OCI-LY7 (cell line): ENCODE results near the gene DDX28. TPM values are rescaled to one million over a fixed set of nuclear protein-coding genes. Genes with fewer than 3 reads are reported as not detected.
A peak's percentile ranks its signal among the peaks of the same experiment; 100 is the strongest.

Experiments used
- BruUV-seq: library from RNA; stranded (reverse); fragments of 400-500 nt; replicated peaks from 2 replicates; lab custom pipeline; 2021; lab: Mats Ljungman, UMichigan
- CTCF ChIA-PET: fragments of 300-600 bp; sonication (Branson Sonifier 250); formaldehyde crosslinking; loops from one replicate; lab custom pipeline; 2022; ENCODE audit warnings: antibody characterized with exemption; ENCODE audit not compliant: unreplicated experiment; lab: Charles Lee
- POLR2A ChIA-PET: fragments of 300-600 bp; sonication (Branson Sonifier 250); formaldehyde crosslinking; loops from one replicate; lab custom pipeline; 2022; ENCODE audit warnings: antibody characterized with exemption; lab: Charles Lee
- DNase-seq: peaks from one replicate; pipeline ENCODE4 v3.0.0-alpha.2; 2015; ENCODE audit warnings: low spot score
- H2AFZ ChIP-seq: fragments of 200-600 bp; sonication (generic), shearing (Covaris generic); 2 replicates; pipeline ENCODE4 v1.6.1; 2014; ENCODE audit warnings: mild to moderate bottlenecking, antibody characterized with exemption, low read length, moderate library complexity
- H3K27ac ChIP-seq: fragments of 200-600 bp; sonication (generic); 2 replicates; pipeline ENCODE4 v1.5.1; 2014; ENCODE audit warnings: mixed run types, low read depth, mild to moderate bottlenecking, moderate library complexity, low read length, inconsistent platforms; ENCODE audit not compliant: poor library complexity, severe bottlenecking
- H3K36me3 ChIP-seq: fragments of 200-600 bp; sonication (generic); 2 replicates; pipeline ENCODE4 v1.6.1; 2014; ENCODE audit warnings: mild to moderate bottlenecking, antibody characterized with exemption, low read length, moderate library complexity, mixed read lengths; ENCODE audit not compliant: insufficient read depth
- H3K4me1 ChIP-seq: fragments of 200-600 bp; sonication (generic); 2 replicates; pipeline ENCODE4 v1.5.1; 2014; ENCODE audit warnings: mild to moderate bottlenecking, low read length; ENCODE audit not compliant: insufficient read depth, poor library complexity, severe bottlenecking
- H3K4me2 ChIP-seq: fragments of 200-600 bp; sonication (generic); 2 replicates; pipeline ENCODE4 v1.6.1; 2014; ENCODE audit warnings: mild to moderate bottlenecking, low read length
- H3K4me3 ChIP-seq: fragments of 200-600 bp; sonication (generic); 2 replicates; pipeline ENCODE4 v1.5.1; 2014; ENCODE audit warnings: mild to moderate bottlenecking, low read depth, low read length; ENCODE audit not compliant: poor library complexity, severe bottlenecking
- H3K79me2 ChIP-seq: fragments of 200-600 bp; sonication (generic); 2 replicates; pipeline ENCODE4 v1.6.1; 2016; ENCODE audit warnings: low read depth, mild to moderate bottlenecking, low read length, moderate library complexity, mixed read lengths; ENCODE audit not compliant: insufficient read depth
- H3K9me2 ChIP-seq: fragments of 200-600 bp; sonication (generic); 2 replicates; pipeline ENCODE4 v1.6.1; 2016; ENCODE audit warnings: mild to moderate bottlenecking, low read length, mixed read lengths; ENCODE audit not compliant: insufficient read depth
- H3K9me3 ChIP-seq: fragments of 200-600 bp; sonication (generic); 2 replicates; pipeline ENCODE4 v1.6.1; 2014; ENCODE audit warnings: mild to moderate bottlenecking, mixed run types, low read length, mixed read lengths
- H4K20me1 ChIP-seq: fragments of 200-600 bp; sonication (generic); 2 replicates; pipeline ENCODE4 v1.6.1; 2014; ENCODE audit warnings: mild to moderate bottlenecking, antibody characterized with exemption, low read length, moderate library complexity, mixed read lengths; ENCODE audit not compliant: insufficient read depth
- CTCF ChIP-seq: fragments of 200-600 bp; sonication (generic); conservative IDR thresholded peaks from 2 replicates; pipeline ENCODE4 v1.5.1; 2014; ENCODE audit warnings: mild to moderate bottlenecking, antibody characterized with exemption, low read length, moderate library complexity, mixed read lengths
- EZH2phosphoT487 ChIP-seq: fragments of 200-600 bp; sonication (generic); IDR thresholded peaks from 2 replicates; pipeline ENCODE4 v1.6.1; 2018; ENCODE audit warnings: low read depth, borderline replicate concordance, mild to moderate bottlenecking, mixed run types, antibody characterized with exemption, low read length, moderate library complexity, mixed read lengths
- intact Hi-C: fragments of 100-400 bp; cut with micrococcal nuclease; formaldehyde crosslinking; loops from one replicate; pipeline ENCODE4 v1.10.0; 2022; ENCODE audit not compliant: unreplicated experiment
- total RNA-seq, 2 experiments: library from RNA; depleted of rRNA in 1 of 2; stranded (reverse); fragments of >200 nt in 1 of 2; shearing (Covaris generic) in 1 of 2; gene quantifications; 2 replicates each; pipeline ENCODE4 v1.2.3, GENCODE V29; 2014 to 2022

The DDX28 gene
- total RNA-seq, 2 experiments from 2014 or later: 18.1 to 31.4 TPM

- no peak overlapping the region for H3K4me3 ChIP-seq
- peak; percentile 97 for TF ChIP-seq CTCF
- no peak for TF ChIP-seq EZH2phosphoT487
- DNase-seq: peak; percentile 88
- peaks cover 39% of the 10 kb centered on the region for H3K4me1 ChIP-seq
- no peak overlapping the region for H2AFZ ChIP-seq
- CTCF ChIA-PET: interaction anchor here (0.6 to 1.1 kb wide), 8 partner anchors 11 to 450 kb away, joined by 3 to 5 read pairs (median 3); no protein-coding TSS in a partner anchor
- no peak overlapping the region for H3K4me2 ChIP-seq
- peaks cover 31% of the 10 kb centered on the region for H3K36me3 ChIP-seq
- H4K20me1 ChIP-seq: 0 out of 2 replicates have a peak, but pooled peaks cover 4% of the 10 kb centered on the region
- intact Hi-C loops: loop anchor here (1.0 to 10.0 kb wide), 5 partner anchors 47 to 366 kb away; partner anchors contain the start of genes PSMB10 and SLC12A4
- POLR2A ChIA-PET: interaction anchor here (0.6 to 1.6 kb wide), 9 partner anchors 14 to 321 kb away, joined by 3 to 7 read pairs (median 4); partner anchors contain the start of genes DDX28 and DUS2
- no peak overlapping the region for H3K27ac ChIP-seq
- no peaks in the 10 kb centered on the region for H3K9me2 ChIP-seq
- H3K79me2 ChIP-seq: no peaks in the 10 kb centered on the region
- no TSS peak for BruUV-seq
- no peaks in the 10 kb centered on the region for H3K9me3 ChIP-seq
These were observed 17.7 kb upstream of the DDX28 start for GRCh38 chr16:68040506-68041288.

GRCh38 chr16:68037841-68038597 lies 15.0 kb upstream of the DDX28 start:
- H4K20me1 ChIP-seq: 0 out of 2 replicates have a peak, but pooled peaks cover 4% of the 10 kb centered on the region
- intact Hi-C loops: no loop called here
- DNase-seq: peak; percentile 73
- H3K9me3 ChIP-seq: no peaks in the 10 kb centered on the region
- peak overlapping the region; percentile 51; the same call in 1 of the 2 replicates for H2AFZ ChIP-seq
- peak overlapping the region; percentile 80 for H3K4me2 ChIP-seq
- H3K9me2 ChIP-seq: no peaks in the 10 kb centered on the region
- peaks cover 26% of the 10 kb centered on the region for H3K36me3 ChIP-seq
- H3K4me1 ChIP-seq: peaks cover 39% of the 10 kb centered on the region
- no TSS peak for BruUV-seq
- TF ChIP-seq CTCF: no peak
- no peak for TF ChIP-seq EZH2phosphoT487
- H3K79me2 ChIP-seq: no peaks in the 10 kb centered on the region
- ChIA-PET POLR2A (interaction anchor here (0.7 to 1.4 kb wide), 9 partner anchors 10 to 521 kb away, joined by 3 to 6 read pairs (median 3); partner anchors contain the start of genes DDX28 and DUS2), CTCF (interaction anchor here (0.6 to 1.3 kb wide), 2 partner anchors 15 to 215 kb away, joined by 3 read pairs; partner anchors contain the start of genes DDX28 and DUS2)
- peak overlapping the region; percentile 58 for H3K4me3 ChIP-seq
- H3K27ac ChIP-seq: peak overlapping the region; percentile 81
